HCT116 (cell line): ENCODE results near the gene LPAR2. TPM values are rescaled to one million over a fixed set of nuclear protein-coding genes. Genes with fewer than 3 reads are reported as not detected.

Experiments
- ATAC-seq: fragments of 200-7000 bp; cut with Tn5 transposase; 2 replicates; pipeline ENCODE4 v1.9.1; 2020; ENCODE audit warnings: mild to moderate bottlenecking, moderate library complexity
- BruUV-seq: library from RNA; stranded (reverse); fragments of 400-500 nt; replicated peaks from 2 replicates; lab custom pipeline; 2021; lab: Mats Ljungman, UMichigan
- CTCF ChIA-PET: fragments of 300-600 bp; sonication (Branson Sonifier 250); formaldehyde crosslinking; loops from one replicate; lab custom pipeline; 2021; ENCODE audit warnings: antibody characterized with exemption; lab: Charles Lee
- POLR2A ChIA-PET: fragments of 300-600, 350-600 bp; sonication (Branson Sonifier 250); formaldehyde crosslinking; loops from one replicate; lab custom pipeline; 2021; ENCODE audit warnings: antibody characterized with exemption; lab: Charles Lee
- RAD21 ChIA-PET, 2 experiments: fragments of 300-600 bp; sonication (Branson Sonifier 250); formaldehyde crosslinking; loops; one replicate each; lab custom pipeline; 2023; ENCODE audit warnings: low total read pairs in 2 of 2; ENCODE audit not compliant: uncharacterized antibody in 2 of 2, unreplicated experiment in 2 of 2, low non-redundant PET in 1 of 2; lab: Charles Lee
- DNase-seq: peaks from one replicate; pipeline ENCODE4 v3.0.0-alpha.2; 2010; ENCODE audit warnings: low read depth, low spot score
- H2AFZ ChIP-seq: fragments of 200-600 bp; shearing (Covaris generic), sonication (generic); 2 replicates; pipeline ENCODE4 v1.6.1; 2017; ENCODE audit warnings: low read depth, mixed run types, mixed read lengths, antibody characterized with exemption, low read length; ENCODE audit not compliant: poor library complexity, severe bottlenecking
- H3K27ac ChIP-seq: 2 replicates; pipeline ENCODE4 v1.5.1; 2012; ENCODE audit warnings: low read depth, low read length
- H3K27me3 ChIP-seq: fragments of 200-600 bp; sonication (generic); 2 replicates; pipeline ENCODE4 v1.6.1; 2016; ENCODE audit warnings: mixed run types, low read length, mixed read lengths; ENCODE audit not compliant: insufficient read depth
- H3K36me3 ChIP-seq, 2 experiments: fragments of 200-500 bp in 1 of 2; fragments of 200-600 bp in 1 of 2; sonication (Bioruptor generic) in 1 of 2; sonication (generic) in 1 of 2; 2 replicates each; pipeline versions ENCODE4 v1.5.1 to v1.6.1; 2014 to 2016; ENCODE audit warnings: low read length in 2 of 2, inconsistent platforms in 1 of 2, mixed read lengths in 1 of 2, mixed run types in 1 of 2; ENCODE audit not compliant: insufficient read depth in 2 of 2, control insufficient read depth in 1 of 2
- H3K4me1 ChIP-seq, 2 experiments: fragments of 200-600 bp in 1 of 2; sonication (generic) in 1 of 2; 2 replicates each; pipeline versions ENCODE4 v1.5.1 to v1.6.1; 2012 to 2017; ENCODE audit warnings: low read length in 2 of 2, inconsistent platforms in 1 of 2, mild to moderate bottlenecking in 1 of 2, mixed read lengths in 1 of 2, mixed run types in 1 of 2, moderate library complexity in 1 of 2; ENCODE audit not compliant: insufficient read depth in 2 of 2, control insufficient read depth in 1 of 2
- H3K4me2 ChIP-seq: fragments of 200-600 bp; sonication (generic); 2 replicates; pipeline ENCODE4 v1.6.1; 2017; ENCODE audit warnings: mixed run types, low read length, mixed read lengths
- H3K4me3 ChIP-seq, 2 experiments: fragments of 200-600 bp in 1 of 2; sonication (generic) in 1 of 2; replicated peaks in 1 of 2; 2 replicates each; pipeline ENCODE4 v1.5.1; 2011 to 2016; ENCODE audit warnings: low read length in 2 of 2, control low read depth in 1 of 2, low read depth in 1 of 2, mild to moderate bottlenecking in 1 of 2, mixed read lengths in 1 of 2, mixed run types in 1 of 2
- H3K79me2 ChIP-seq: fragments of 200-600 bp; sonication (generic); 2 replicates; pipeline ENCODE4 v1.6.1; 2017; ENCODE audit warnings: mild to moderate bottlenecking, mixed run types, low read length, moderate library complexity, mixed read lengths; ENCODE audit not compliant: insufficient read depth
- H3K9ac ChIP-seq: fragments of 200-600 bp; sonication (generic); 2 replicates; pipeline ENCODE4 v1.6.1; 2016; ENCODE audit warnings: low read length, mixed read lengths
- H3K9me2 ChIP-seq: fragments of 200-600 bp; sonication (generic), shearing (Covaris generic); 2 replicates; pipeline ENCODE4 v1.6.1; 2017; ENCODE audit warnings: mixed run types, mild to moderate bottlenecking, moderate library complexity; ENCODE audit not compliant: insufficient read depth
- H3K9me3 ChIP-seq, 2 experiments: fragments of 200-500 bp in 1 of 2; fragments of 200-600 bp in 1 of 2; sonication (Bioruptor generic) in 1 of 2; sonication (generic) in 1 of 2; 2 replicates each; pipeline ENCODE4 v1.6.1; 2014 to 2017; ENCODE audit warnings: low read length in 2 of 2, mixed read lengths in 2 of 2, inconsistent platforms in 1 of 2, low read depth in 1 of 2, mild to moderate bottlenecking in 1 of 2, mixed run types in 1 of 2, moderate library complexity in 1 of 2; ENCODE audit not compliant: control insufficient read depth in 1 of 2, insufficient read depth in 1 of 2
- H4K20me1 ChIP-seq: fragments of 200-600 bp; sonication (generic), shearing (Covaris generic); 2 replicates; pipeline ENCODE4 v1.6.1; 2017; ENCODE audit warnings: mixed run types, mild to moderate bottlenecking, moderate library complexity; ENCODE audit not compliant: insufficient read depth
- ATF3 ChIP-seq: IDR thresholded peaks from 2 replicates; pipeline ENCODE4 v1.6.1; 2012
- CEBPB ChIP-seq: IDR thresholded peaks from 2 replicates; pipeline ENCODE4 v1.6.1; 2012; ENCODE audit warnings: low read depth
- EGR1 ChIP-seq: IDR thresholded peaks from 2 replicates; pipeline ENCODE4 v1.6.1; 2012; ENCODE audit warnings: low read depth
- ELF1 ChIP-seq: IDR thresholded peaks from 2 replicates; pipeline ENCODE4 v1.6.1; 2012; ENCODE audit warnings: low read depth, borderline replicate concordance
- EZH2phosphoT487 ChIP-seq: fragments of 200-600 bp; IDR thresholded peaks from 2 replicates; pipeline ENCODE4 v1.6.1; 2018; ENCODE audit warnings: antibody characterized with exemption, borderline replicate concordance
- FOSL1 ChIP-seq: IDR thresholded peaks from 2 replicates; pipeline ENCODE4 v1.6.1; 2012; ENCODE audit warnings: low read depth
- JUND ChIP-seq: IDR thresholded peaks from 2 replicates; pipeline ENCODE4 v1.6.1; 2012
- MAX ChIP-seq: IDR thresholded peaks from 2 replicates; pipeline ENCODE4 v1.6.1; 2012
- POLR2A ChIP-seq: IDR thresholded peaks from 2 replicates; pipeline ENCODE4 v1.7.0; 2011; ENCODE audit warnings: borderline replicate concordance; ENCODE audit not compliant: insufficient read depth, insufficient read length; ENCODE audit errors: extremely low read depth
- SP1 ChIP-seq: IDR thresholded peaks from 2 replicates; pipeline ENCODE4 v1.6.1; 2012; ENCODE audit warnings: low read depth
- intact Hi-C: fragments of 100-400 bp; cut with micrococcal nuclease; formaldehyde crosslinking; loops from 2 replicates; pipeline ENCODE4 v1.10.0; 2022
- total RNA-seq: library from RNA; stranded (reverse); gene quantifications from one replicate; pipeline ENCODE4 v1.2.1, GENCODE V29; 2021; ENCODE audit not compliant: unreplicated experiment

LPAR2 gene
- total RNA-seq, 1 experiment from 2014 or later, result 28.2 TPM

DNA sequence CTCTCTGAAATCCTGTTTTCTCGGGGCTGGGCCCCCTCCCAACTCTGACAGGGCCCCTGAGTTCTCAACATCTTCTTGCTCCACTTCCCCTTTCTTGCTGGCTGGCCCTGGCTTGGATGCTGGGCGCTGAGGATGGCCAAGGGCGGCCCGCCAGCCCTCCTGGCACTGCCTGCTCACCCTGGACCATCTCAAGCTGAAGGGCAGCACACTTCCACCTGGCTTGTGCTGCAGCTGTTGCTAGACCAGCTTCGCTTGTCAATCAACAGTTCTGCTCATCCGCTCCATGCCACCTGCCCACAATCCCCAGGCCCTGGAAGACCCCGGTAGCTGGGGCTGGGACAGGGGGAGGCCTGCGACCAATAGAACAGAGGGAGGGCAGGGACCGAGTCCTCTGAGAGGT, 22.3 kb upstream of the LPAR2 start:
- ATAC-seq, result no peak
- POLR2A ChIA-PET, result no interaction called here
- intact Hi-C loops, result no loop called here
- H3K4me3 ChIP-seq, result no peak overlapping the region
- no peak for DNase-seq
- no TSS peak for BruUV-seq
- no peak overlapping the region for H3K27ac ChIP-seq
- no peak overlapping the region for H3K4me2 ChIP-seq
- TF ChIP-seq CEBPB (no peak), ELF1 (no peak), MAX (no peak), POLR2A (no peak), EZH2phosphoT487 (no peak), EGR1 (no peak), ATF3 (no peak), JUND (no peak), SP1 (no peak)
- no peaks in the 10 kb centered on the region for H3K79me2 ChIP-seq
- H3K9ac ChIP-seq, result no peak overlapping the region
- no peaks in the 10 kb centered on the region for H3K9me3 ChIP-seq
- peaks cover 33 to 39% of the 10 kb centered on the region in 2 experiments; a peak in 3 of 4 replicates for H3K36me3 ChIP-seq
- RAD21 ChIA-PET, result no interaction called here
- H3K4me1 ChIP-seq, result no peaks in the 10 kb centered on the region
- no peaks in the 10 kb centered on the region for H3K9me2 ChIP-seq
- CTCF ChIA-PET, result no interaction called here
- H4K20me1 ChIP-seq, result no peaks in the 10 kb centered on the region
- H3K27me3 ChIP-seq, result no peaks in the 10 kb centered on the region
- no peak overlapping the region for H2AFZ ChIP-seq

- ATAC-seq (no peak), DNase-seq (no peak)
- CTCF ChIA-PET, result no interaction called here
- Histone ChIP-seq H3K4me1 (no peaks in the 10 kb centered on the region), H3K36me3 (peaks cover 31 to 36% of the 10 kb centered on the region in 2 experiments; a peak in 3 of 4 replicates), H3K27me3 (no peaks in the 10 kb centered on the region), H3K9me2 (no peaks in the 10 kb centered on the region), H3K27ac (no peak overlapping the region), H3K79me2 (no peaks in the 10 kb centered on the region), H3K4me3 (no peak overlapping the region), H3K9ac (no peak overlapping the region), H4K20me1 (no peaks in the 10 kb centered on the region), H3K4me2 (no peak overlapping the region), H3K9me3 (no peaks in the 10 kb centered on the region), H2AFZ (no peak overlapping the region)
- no TSS peak for BruUV-seq
- intact Hi-C loops, result no loop called here
- RAD21 ChIA-PET, result no interaction called here
- POLR2A ChIA-PET, result no interaction called here
- no peak for TF ChIP-seq FOSL1
Measured at GRCh38 chr19:19649580-19649995, 21.6 kb upstream of the LPAR2 start.
